OCI-LY1 (cell line): ENCODE data around the gene ITLN1.
"Not testable (repeated sequence)": the region's sequence is repeated elsewhere in the genome, so short reads cannot be mapped to it uniquely, and the experiment has no call there.

Source experiments
- H2AFZ ChIP-seq: fragments of 200-600 bp; sonication (generic), shearing (Covaris generic); 2 replicates; pipeline ENCODE4 v1.6.0; 2014; ENCODE audit warnings: antibody characterized with exemption, mild to moderate bottlenecking, low read length
- H3F3A ChIP-seq: fragments of 200-600 bp; sonication (generic), shearing (Covaris generic); 2 replicates; pipeline ENCODE4 v1.6.0; 2014; ENCODE audit warnings: mild to moderate bottlenecking, antibody characterized with exemption, low read length, moderate library complexity; ENCODE audit not compliant: insufficient read depth
- H3K27ac ChIP-seq: fragments of 200-600 bp; sonication (generic); 2 replicates; pipeline ENCODE4 v1.5.1; 2014; ENCODE audit warnings: low read length, mixed run types, mild to moderate bottlenecking, low read depth; ENCODE audit not compliant: poor library complexity, severe bottlenecking
- H3K27me3 ChIP-seq: fragments of 200-600 bp; sonication (generic); 2 replicates; pipeline ENCODE4 v1.6.0; 2014; ENCODE audit warnings: antibody characterized with exemption, mild to moderate bottlenecking, low read length, moderate library complexity; ENCODE audit not compliant: insufficient read depth
- H3K36me3 ChIP-seq: fragments of 200-600 bp; sonication (generic); 2 replicates; pipeline ENCODE4 v1.6.1; 2014; ENCODE audit warnings: mild to moderate bottlenecking, antibody characterized with exemption, low read length, moderate library complexity, mixed read lengths; ENCODE audit not compliant: insufficient read depth
- H3K4me1 ChIP-seq: fragments of 200-600 bp; sonication (generic); 2 replicates; pipeline ENCODE4 v1.5.1; 2014; ENCODE audit warnings: mild to moderate bottlenecking, low read length, moderate library complexity; ENCODE audit not compliant: insufficient read depth, severe bottlenecking
- H3K4me2 ChIP-seq: fragments of 200-600 bp; sonication (generic), shearing (Covaris generic); 2 replicates; pipeline ENCODE4 v1.6.1; 2014; ENCODE audit warnings: low read length
- H3K4me3 ChIP-seq: fragments of 200-600 bp; sonication (generic); 2 replicates; pipeline ENCODE4 v1.5.1; 2014; ENCODE audit warnings: low read length, low read depth, mild to moderate bottlenecking, mixed read lengths; ENCODE audit not compliant: poor library complexity, severe bottlenecking
- H3K79me2 ChIP-seq: fragments of 200-600 bp; shearing (Covaris generic); 2 replicates; pipeline ENCODE4 v1.6.1; 2016; ENCODE audit warnings: mixed run types, low read length, mixed read lengths; ENCODE audit not compliant: insufficient read depth
- H3K9ac ChIP-seq: fragments of 200-600 bp; sonication (generic), shearing (Covaris generic); 2 replicates; pipeline ENCODE4 v1.6.1; 2014; ENCODE audit warnings: mild to moderate bottlenecking, low read length, mixed read lengths
- H3K9me2 ChIP-seq: fragments of 200-600 bp; sonication (generic), shearing (Covaris generic); 2 replicates; pipeline ENCODE4 v1.6.1; 2014; ENCODE audit warnings: low read depth, mild to moderate bottlenecking, low read length, mixed read lengths
- H3K9me3 ChIP-seq: fragments of 200-600 bp; shearing (Covaris generic); 2 replicates; pipeline ENCODE4 v1.6.1; 2014; ENCODE audit warnings: low read length, mixed read lengths
- H4K20me1 ChIP-seq: fragments of 200-600 bp; sonication (generic), shearing (Covaris generic); 2 replicates; pipeline ENCODE4 v1.6.0; 2016; ENCODE audit warnings: mild to moderate bottlenecking, low read length; ENCODE audit not compliant: insufficient read depth
- CTCF ChIP-seq: fragments of 200-600 bp; sonication (generic), shearing (Covaris generic); IDR thresholded peaks from 2 replicates; pipeline ENCODE4 v1.5.1; 2017; ENCODE audit warnings: mild to moderate bottlenecking, antibody characterized with exemption, low read length, moderate library complexity, mixed read lengths
- EZH2 ChIP-seq: fragments of 200-600 bp; sonication (generic), shearing (Covaris generic); IDR thresholded peaks from 2 replicates; pipeline ENCODE4 v1.8.0; 2017; ENCODE audit warnings: borderline replicate concordance, mixed run types, mild to moderate bottlenecking, antibody characterized with exemption, low read length, moderate library complexity, mixed read lengths

ITLN1 gene

DNA sequence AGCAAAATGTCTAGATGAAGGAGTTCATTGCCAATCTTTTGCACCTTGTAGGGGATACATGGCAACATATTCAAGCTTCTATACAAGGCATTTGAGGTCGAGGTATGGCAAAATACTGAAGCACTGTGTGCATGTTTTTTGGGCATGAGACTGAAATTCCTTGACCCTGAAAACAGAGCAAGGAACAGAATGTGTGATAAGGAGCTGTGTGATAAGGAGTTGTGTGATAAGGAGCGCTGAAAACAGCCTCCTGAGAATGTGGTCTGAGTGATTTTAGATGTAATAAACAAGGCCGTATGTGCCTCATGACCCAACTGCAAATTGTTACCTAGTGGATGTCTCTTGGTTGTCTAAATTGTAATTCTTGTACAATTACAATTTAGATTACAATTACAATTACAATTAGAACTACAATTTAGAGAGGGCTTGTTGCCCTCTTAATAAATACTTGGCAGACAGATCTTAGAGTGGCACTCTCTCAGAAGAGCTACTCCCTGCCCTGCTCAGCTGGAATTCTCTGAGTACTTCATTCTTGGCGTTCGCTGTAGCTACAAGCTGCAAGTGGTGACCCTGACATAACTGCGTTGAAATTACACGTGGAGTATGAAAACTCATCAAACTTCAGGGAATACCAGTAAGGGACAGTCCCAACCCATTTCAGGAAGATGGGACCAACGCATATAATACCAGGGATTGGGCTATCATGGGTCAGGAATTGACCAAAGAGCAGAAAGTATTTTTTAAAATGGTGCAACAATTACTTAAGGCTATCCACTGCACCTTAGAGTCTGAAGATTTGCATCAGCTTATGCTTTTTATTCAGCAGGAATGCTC, 20.0 kb upstream of the ITLN1 start:
- Histone ChIP-seq H3K4me2 (no peak overlapping the region), H3K79me2 (no peaks in the 10 kb centered on the region), H2AFZ (no peak overlapping the region), H3K27me3 (no peaks in the 10 kb centered on the region), H3F3A (no peaks in the 10 kb centered on the region), H4K20me1 (no peaks in the 10 kb centered on the region), H3K9me3 (no peaks in the 10 kb centered on the region), H3K4me1 (no peaks in the 10 kb centered on the region), H3K9me2 (no peaks in the 10 kb centered on the region; the same call in 1 of the 2 replicates), H3K4me3 (no peak overlapping the region), H3K9ac (no peak overlapping the region), H3K27ac (no peak overlapping the region), H3K36me3 (no peaks in the 10 kb centered on the region)
- TF ChIP-seq CTCF: no peak
- no peak for TF ChIP-seq EZH2

GRCh38 chr1:160902251-160902650, 17.3 kb upstream of the ITLN1 start:
- H3K27ac ChIP-seq, H4K20me1 ChIP-seq, H3K36me3 ChIP-seq, H3K4me2 ChIP-seq, H3K9me3 ChIP-seq, H3K27me3 ChIP-seq, H3K79me2 ChIP-seq, H2AFZ ChIP-seq, H3K9me2 ChIP-seq, H3K4me1 ChIP-seq, H3K4me3 ChIP-seq, H3F3A ChIP-seq, H3K9ac ChIP-seq: not testable (repeated sequence)

GRCh38 chr1:160901768-160902167, 16.8 kb upstream of the ITLN1 start:
- no peak overlapping the region for H2AFZ ChIP-seq
- H3K79me2 ChIP-seq: no peaks in the 10 kb centered on the region
- H3K27ac ChIP-seq: no peak overlapping the region
- TF ChIP-seq CTCF (no peak), EZH2 (no peak)
- H3K4me1 ChIP-seq: no peaks in the 10 kb centered on the region
- H3K4me3 ChIP-seq: no peak overlapping the region
- no peaks in the 10 kb centered on the region for H3K36me3 ChIP-seq
- no peak overlapping the region for H3K4me2 ChIP-seq
- H3K27me3 ChIP-seq: no peaks in the 10 kb centered on the region
- no peaks in the 10 kb centered on the region for H3F3A ChIP-seq
- H3K9ac ChIP-seq: no peak overlapping the region
- no peaks in the 10 kb centered on the region for H3K9me2 ChIP-seq
- H3K9me3 ChIP-seq: no peaks in the 10 kb centered on the region
- H4K20me1 ChIP-seq: no peaks in the 10 kb centered on the region

DNA sequence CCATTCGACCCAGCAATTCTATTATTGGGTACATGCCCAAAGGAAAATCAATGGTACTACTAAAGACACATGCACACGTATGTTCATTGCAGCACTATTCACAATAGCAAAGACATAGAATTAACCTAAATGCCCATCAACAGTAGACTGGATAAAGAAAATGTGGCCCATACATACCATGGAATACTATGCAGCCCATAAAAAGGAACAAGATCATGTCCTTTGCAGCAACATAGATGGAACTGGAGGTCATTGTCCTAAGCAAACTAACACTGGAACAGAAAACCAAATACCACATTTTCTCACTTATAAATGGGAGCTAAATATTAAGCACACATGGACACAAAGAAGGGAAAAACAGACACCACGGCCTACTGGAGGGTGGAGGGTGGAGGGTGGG, 15.7 kb upstream of the ITLN1 start:
- not testable (repeated sequence) for H3K4me2 ChIP-seq, H3K79me2 ChIP-seq, H3K36me3 ChIP-seq

GRCh38 chr1:160894368-160895135, 9.6 kb upstream of the ITLN1 start:
- not testable (repeated sequence) for H4K20me1 ChIP-seq, H3K79me2 ChIP-seq, H3K9me3 ChIP-seq, H3K27ac ChIP-seq, H3K36me3 ChIP-seq, H3K4me3 ChIP-seq, H3K27me3 ChIP-seq, H3K9ac ChIP-seq, H3F3A ChIP-seq, H3K4me2 ChIP-seq, H2AFZ ChIP-seq, H3K4me1 ChIP-seq, H3K9me2 ChIP-seq

More for the DNA sequence above, 15.7 kb upstream of the ITLN1 start:
- not testable (repeated sequence) for H3K9ac ChIP-seq, H3K4me1 ChIP-seq, H3K4me3 ChIP-seq, H3K9me3 ChIP-seq, H2AFZ ChIP-seq, H4K20me1 ChIP-seq, H3F3A ChIP-seq, H3K27ac ChIP-seq, H3K27me3 ChIP-seq, H3K9me2 ChIP-seq
